ENCODE results near the gene ARL4C.

Gene ARL4C

GRCh38 chr2:234496835-234497593, at the start of gene ARL4C:
Gene ARL4C (minus strand): TSS chr2:234497081. CDS start chr2:234496586, 495 bp downstream.
- TF ChIP-seq CTCF (conservative IDR thresholded peaks at IDR 0.05; ENCODE audit: low read depth, low read length), result no peak
- peak within 1 kb of the TSS; percentile 97 for H3K4me3 ChIP-seq (ENCODE audit: low read length)
- no peak for DNase-seq (ENCODE audit: low read depth)

GRCh38 chr2:234544659-234545611, 48.1 kb upstream of the ARL4C start:
- no peak for DNase-seq (ENCODE audit: low read depth)
- TF ChIP-seq CTCF (conservative IDR thresholded peaks at IDR 0.05; ENCODE audit: low read depth, low read length), result peak; percentile 90
- H3K4me3 ChIP-seq (ENCODE audit: low read length), result no peak overlapping the region

DNA sequence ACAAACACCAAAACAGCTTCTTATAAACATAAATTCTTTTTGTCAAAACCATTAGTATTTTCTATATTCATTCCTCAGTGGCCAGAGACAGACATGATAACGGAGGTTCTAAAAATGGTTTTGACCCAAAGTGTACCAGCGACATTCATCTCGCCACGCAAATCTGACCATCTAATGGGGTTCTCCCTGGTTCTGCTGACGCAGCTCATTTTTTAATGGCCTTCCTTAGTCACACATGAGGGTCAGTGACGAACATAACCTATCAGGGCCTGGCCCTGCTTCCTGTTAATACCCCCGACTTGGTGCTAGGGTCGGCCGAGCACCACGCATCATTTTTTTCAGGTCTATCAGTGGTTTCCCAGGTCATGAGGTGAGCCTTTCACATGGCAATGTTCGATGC, 45.9 kb upstream of the ARL4C start:
- no peak for DNase-seq (ENCODE audit: low read depth)
- no peak for TF ChIP-seq CTCF (conservative IDR thresholded peaks at IDR 0.05; ENCODE audit: low read depth, low read length)
- H3K4me3 ChIP-seq (ENCODE audit: low read length), result no peak overlapping the region

DNA sequence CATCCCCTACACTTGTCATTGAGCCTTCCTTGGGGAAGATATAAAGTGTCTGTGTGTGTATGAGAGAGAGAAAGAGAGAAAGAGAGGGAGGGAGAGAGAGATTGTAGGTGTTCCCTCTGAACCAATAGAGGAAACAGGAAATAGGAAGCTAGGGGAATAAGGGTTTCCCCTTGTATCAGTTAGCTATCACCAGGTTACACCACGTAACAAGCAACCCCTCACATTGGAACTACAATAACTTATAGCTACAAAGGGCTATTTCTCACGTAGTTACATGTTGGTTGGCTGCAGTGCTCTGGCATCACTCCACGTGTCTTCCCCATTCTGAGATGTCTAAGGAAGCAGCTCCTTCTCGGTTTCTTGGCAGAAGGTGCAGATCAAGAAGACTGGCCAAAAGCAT, 41.0 kb upstream of the ARL4C start:
- no peak for TF ChIP-seq CTCF (conservative IDR thresholded peaks at IDR 0.05; ENCODE audit: low read depth, low read length)
- no peak for DNase-seq (ENCODE audit: low read depth)
- H3K4me3 ChIP-seq (ENCODE audit: low read length), result no peak overlapping the region

- no peak overlapping the region for H3K4me3 ChIP-seq (ENCODE audit: low read length)
- DNase-seq (ENCODE audit: low read depth), result no peak
- no peak for TF ChIP-seq CTCF (conservative IDR thresholded peaks at IDR 0.05; ENCODE audit: low read depth, low read length)
These were observed 39.5 kb upstream of the ARL4C start for GRCh38 chr2:234536178-234536965.

DNA sequence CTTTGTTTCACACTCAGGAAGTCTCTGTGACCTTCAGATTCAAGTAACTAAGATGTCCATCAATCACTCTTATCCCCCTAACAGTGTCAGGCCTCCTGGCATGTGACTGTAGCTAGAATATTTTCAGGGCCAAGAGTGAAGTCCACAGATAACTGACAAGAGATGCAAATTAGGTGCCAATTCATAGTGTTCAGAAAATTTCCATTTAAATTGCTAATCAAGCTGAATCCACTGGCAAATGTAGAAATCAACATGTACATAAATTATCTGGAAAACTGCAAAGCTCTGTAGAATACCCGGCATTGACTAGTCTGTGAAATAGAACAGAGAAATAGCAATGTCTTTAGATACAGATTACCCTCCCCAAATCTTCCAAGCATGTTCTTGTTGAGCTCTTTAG, 38.6 kb upstream of the ARL4C start:
- TF ChIP-seq CTCF (conservative IDR thresholded peaks at IDR 0.05; ENCODE audit: low read depth, low read length), result no peak
- DNase-seq (ENCODE audit: low read depth), result no peak
- H3K4me3 ChIP-seq (ENCODE audit: low read length), result no peak overlapping the region
